HEK293T (cell line): Measurements from ENCODE around the gene MTMR3.

ENCODE experiments used
- CTCF ChIA-PET: fragments of 350-600 bp; formaldehyde crosslinking; extraction: SDS; loops from one replicate; lab custom pipeline; 2021; ENCODE audit warnings: antibody characterized with exemption, inconsistent platforms; lab: Yijun Ruan, JAX
- POLR2A ChIA-PET: fragments of 350-600 bp; formaldehyde crosslinking; extraction: SDS; loops from one replicate; lab custom pipeline; 2020; ENCODE audit warnings: antibody characterized with exemption, inconsistent platforms; lab: Yijun Ruan, JAX
- DNase-seq: peaks from one replicate; pipeline ENCODE4 v3.0.0; 2012; ENCODE audit warnings: mixed read lengths; ENCODE audit errors: extremely low spot score
- ARNT ChIP-seq: fragments of 450-650 bp; IDR thresholded peaks from 2 replicates; pipeline ENCODE4 v1.6.1; 2017; ENCODE audit warnings: mild to moderate bottlenecking
- BHLHE40 ChIP-seq: fragments of 450-650 bp; IDR thresholded peaks from 2 replicates; pipeline ENCODE4 v1.6.1; 2016; ENCODE audit warnings: mild to moderate bottlenecking, moderate library complexity, borderline replicate concordance
- CTBP1 ChIP-seq: fragments of 450-650 bp; IDR thresholded peaks from 2 replicates; pipeline ENCODE4 v1.6.1; 2016; ENCODE audit warnings: borderline replicate concordance
- ELF4 ChIP-seq: fragments of 450-650 bp; IDR thresholded peaks from 2 replicates; pipeline ENCODE4 v1.6.1; 2017; ENCODE audit warnings: antibody characterized with exemption
- FOXA1 ChIP-seq: fragments of 450-650 bp; IDR thresholded peaks from 2 replicates; pipeline ENCODE4 v1.6.1; 2016; ENCODE audit warnings: mild to moderate bottlenecking
- FOXK2 ChIP-seq: fragments of 450-650 bp; IDR thresholded peaks from 2 replicates; pipeline ENCODE4 v1.6.1; 2016; ENCODE audit warnings: mild to moderate bottlenecking
- FOXM1 ChIP-seq: fragments of 450-650 bp; IDR thresholded peaks from 2 replicates; pipeline ENCODE4 v1.6.1; 2017; ENCODE audit warnings: mild to moderate bottlenecking, borderline replicate concordance
- HDGF ChIP-seq: fragments of 450-650 bp; IDR thresholded peaks from 2 replicates; pipeline ENCODE4 v1.6.1; 2017; ENCODE audit warnings: antibody characterized with exemption, borderline replicate concordance
- L3MBTL2 ChIP-seq: fragments of 450-650 bp; conservative IDR thresholded peaks from 2 replicates; pipeline ENCODE4 v1.6.1; 2016; ENCODE audit warnings: mild to moderate bottlenecking
- LEF1 ChIP-seq: fragments of 450-650 bp; IDR thresholded peaks from 2 replicates; pipeline ENCODE4 v1.6.1; 2017; ENCODE audit warnings: mild to moderate bottlenecking, borderline replicate concordance
- NFRKB ChIP-seq: fragments of 450-650 bp; IDR thresholded peaks from 2 replicates; pipeline ENCODE4 v1.6.1; 2016; ENCODE audit warnings: mild to moderate bottlenecking, moderate library complexity
- SP1 ChIP-seq: fragments of 450-650 bp; IDR thresholded peaks from 2 replicates; pipeline ENCODE4 v1.6.1; 2017
- SUZ12 ChIP-seq: fragments of 450-650 bp; IDR thresholded peaks from 2 replicates; pipeline ENCODE4 v1.6.1; 2016; ENCODE audit warnings: mild to moderate bottlenecking
- TARDBP ChIP-seq: fragments of 450-650 bp; IDR thresholded peaks from 2 replicates; pipeline ENCODE4 v1.6.1; 2016
- ZNF384 ChIP-seq: fragments of 450-650 bp; IDR thresholded peaks from 2 replicates; pipeline ENCODE4 v1.6.1; 2016
- TF ChIP-seq, protein P1 (sequence below): fragments of 450-650 bp; IDR thresholded peaks from 2 replicates; pipeline ENCODE4 v1.6.1; 2016

Gene MTMR3

DNA sequence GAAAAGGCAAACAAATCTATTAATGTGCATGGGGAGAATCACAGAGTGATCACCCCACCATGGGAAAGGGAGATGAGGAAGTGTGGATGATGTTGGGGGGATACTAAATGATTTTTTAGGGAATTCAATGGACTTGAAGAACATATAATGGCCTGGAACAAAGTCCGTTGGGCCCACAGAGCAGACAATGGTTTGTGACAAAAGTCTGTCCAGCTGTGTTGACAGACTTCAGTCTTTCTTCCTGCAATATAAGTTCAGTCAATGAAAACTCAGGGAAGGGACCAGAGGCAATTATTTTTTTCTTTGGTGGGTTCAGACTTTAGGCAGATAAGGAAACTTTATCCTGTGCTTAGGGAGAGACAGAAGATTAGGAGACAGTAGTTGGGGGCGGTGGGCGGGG, 179.3 kb downstream of the MTMR3 start:
- TF ChIP-seq TARDBP (no peak), BHLHE40 (no peak), FOXA1 (no peak), CTBP1 (no peak), ELF4 (no peak), FOXK2 (no peak), L3MBTL2 (no peak), SUZ12 (no peak), FOXM1 (no peak), ARNT (no peak)
- TF ChIP-seq, protein P1, sequence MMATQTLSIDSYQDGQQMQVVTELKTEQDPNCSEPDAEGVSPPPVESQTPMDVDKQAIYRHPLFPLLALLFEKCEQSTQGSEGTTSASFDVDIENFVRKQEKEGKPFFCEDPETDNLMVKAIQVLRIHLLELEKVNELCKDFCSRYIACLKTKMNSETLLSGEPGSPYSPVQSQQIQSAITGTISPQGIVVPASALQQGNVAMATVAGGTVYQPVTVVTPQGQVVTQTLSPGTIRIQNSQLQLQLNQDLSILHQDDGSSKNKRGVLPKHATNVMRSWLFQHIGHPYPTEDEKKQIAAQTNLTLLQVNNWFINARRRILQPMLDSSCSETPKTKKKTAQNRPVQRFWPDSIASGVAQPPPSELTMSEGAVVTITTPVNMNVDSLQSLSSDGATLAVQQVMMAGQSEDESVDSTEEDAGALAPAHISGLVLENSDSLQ: no peak
- no peak for DNase-seq
- CTCF ChIA-PET: no interaction called here
- POLR2A ChIA-PET: no interaction called here

DNA sequence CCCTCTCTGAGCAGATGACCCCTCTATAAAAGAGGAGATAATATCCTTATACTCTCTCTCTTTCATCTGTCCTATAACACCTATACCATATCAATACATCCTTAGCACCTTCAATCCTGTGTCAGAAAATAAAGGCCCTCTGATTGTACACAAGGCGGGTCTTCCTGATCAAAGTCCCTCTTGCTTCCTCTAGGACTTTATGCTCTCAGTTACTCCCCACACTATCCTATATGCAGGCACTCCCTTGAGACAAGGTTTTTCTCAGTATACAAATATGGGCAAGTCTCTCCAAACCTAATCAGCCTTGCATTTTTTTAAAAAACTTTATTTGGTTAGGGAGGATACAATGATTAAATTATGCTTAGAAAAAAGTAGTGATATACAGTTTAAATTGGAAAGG, 180.0 kb downstream of the MTMR3 start:
- no peak for DNase-seq
- CTCF ChIA-PET: no interaction called here
- POLR2A ChIA-PET: no interaction called here
- TF ChIP-seq FOXA1: no peak
- no peak for TF ChIP-seq ELF4
- TF ChIP-seq BHLHE40: no peak
- TF ChIP-seq HDGF: no peak
- TF ChIP-seq, protein P1: no peak
- no peak for TF ChIP-seq L3MBTL2
- TF ChIP-seq ZNF384: no peak
- TF ChIP-seq CTBP1: no peak
- no peak for TF ChIP-seq NFRKB
- TF ChIP-seq SP1: no peak
- no peak for TF ChIP-seq LEF1
- no peak for TF ChIP-seq FOXK2
- TF ChIP-seq TARDBP: no peak
- TF ChIP-seq SUZ12: no peak
- no peak for TF ChIP-seq ARNT
- no peak for TF ChIP-seq FOXM1

DNA sequence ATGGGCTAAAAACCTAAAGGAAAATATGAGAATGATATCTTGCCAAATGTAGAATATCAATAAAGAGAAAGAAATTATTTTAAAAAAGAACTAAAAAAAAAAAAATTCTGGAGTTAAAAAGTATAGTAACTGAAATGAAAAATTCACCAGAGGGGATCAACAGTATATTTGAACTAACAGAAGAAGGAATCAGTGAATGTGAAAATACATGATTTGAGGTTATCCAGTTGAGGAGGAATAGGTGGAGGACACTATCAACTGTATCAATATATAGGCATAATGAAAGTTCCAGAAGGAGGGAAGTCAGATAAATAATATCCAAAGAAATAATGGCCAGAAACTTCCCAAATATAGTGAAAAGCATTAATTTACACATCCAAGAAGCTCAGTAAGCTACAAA, 181.2 kb downstream of the MTMR3 start:
- ChIA-PET POLR2A (no interaction called here), CTCF (interaction anchor here (0.7 kb wide), 1 partner anchor 362 kb away, joined by 3 read pairs; no protein-coding TSS in a partner anchor)
- no peak for TF ChIP-seq ELF4
- TF ChIP-seq ARNT: no peak
- no peak for TF ChIP-seq BHLHE40
- no peak for TF ChIP-seq L3MBTL2
- TF ChIP-seq ZNF384: no peak
- no peak for TF ChIP-seq NFRKB
- TF ChIP-seq SP1: no peak
- DNase-seq: no peak

DNA sequence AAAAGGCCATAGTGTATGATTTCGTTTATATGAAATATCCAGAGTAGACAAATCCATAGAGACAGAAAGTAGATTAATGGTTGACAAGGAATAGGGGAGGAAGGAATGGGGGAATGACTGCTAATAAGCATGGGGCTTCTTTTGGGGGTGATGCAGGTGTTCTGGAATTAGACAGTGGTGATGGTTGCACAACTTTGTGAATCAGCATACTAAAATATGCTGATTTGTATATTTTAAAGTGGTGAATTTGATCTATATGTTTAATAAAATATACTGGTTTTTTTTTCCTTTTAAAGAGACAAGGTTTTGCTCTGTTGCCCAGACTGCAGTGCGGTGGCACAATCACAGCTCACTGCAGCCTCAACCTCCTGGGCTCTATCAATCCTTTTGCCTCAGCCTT, 190.8 kb downstream of the MTMR3 start:
- TF ChIP-seq BHLHE40 (no peak), SUZ12 (no peak), FOXM1 (no peak), CTBP1 (no peak)
- POLR2A ChIA-PET: no interaction called here

GRCh38 chr22:30074147-30074546, 191.2 kb downstream of the MTMR3 start:
- TF ChIP-seq SUZ12 (no peak), FOXM1 (no peak), SP1 (no peak), NFRKB (no peak), FOXK2 (no peak), FOXA1 (no peak), HDGF (no peak), ARNT (no peak), BHLHE40 (no peak), ZNF384 (no peak)
- POLR2A ChIA-PET: no interaction called here
- CTCF ChIA-PET: no interaction called here
- DNase-seq: no peak

More for the DNA sequence above, 190.8 kb downstream of the MTMR3 start:
- CTCF ChIA-PET: no interaction called here
- no peak for DNase-seq

DNA sequence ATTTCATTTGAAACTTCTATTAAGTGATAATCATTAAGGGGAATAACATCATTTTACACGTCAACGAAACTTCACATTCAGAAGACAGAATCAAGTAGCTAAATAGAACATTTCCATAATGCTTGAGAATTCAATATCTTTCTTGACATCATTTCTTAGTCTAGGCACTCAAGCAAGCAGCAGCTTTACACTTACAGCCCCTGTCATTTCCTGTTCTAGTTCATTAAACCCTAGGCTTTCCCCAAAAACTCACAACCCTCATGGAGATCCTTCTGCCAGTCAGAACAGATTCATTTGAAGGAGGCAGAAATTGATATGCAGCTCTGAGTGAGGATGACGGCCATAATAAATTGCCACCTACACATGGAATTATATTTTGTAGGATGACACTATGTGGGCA, 192.0 kb downstream of the MTMR3 start:
- TF ChIP-seq FOXK2: no peak
- no peak for TF ChIP-seq FOXA1
- TF ChIP-seq LEF1: no peak
- no peak for TF ChIP-seq ZNF384
- no peak for TF ChIP-seq SP1
- no peak for TF ChIP-seq L3MBTL2
- TF ChIP-seq TARDBP: no peak
- no peak for TF ChIP-seq FOXM1
- TF ChIP-seq, protein P1: no peak
- TF ChIP-seq BHLHE40: no peak
- TF ChIP-seq CTBP1: no peak
- no peak for TF ChIP-seq NFRKB
- no peak for DNase-seq
- ChIA-PET CTCF (no interaction called here), POLR2A (no interaction called here)
